GM19468 (cell line): ENCODE measurements around the gene XKR7.
"Not testable (repeated sequence)": the region's sequence is repeated elsewhere in the genome, so short reads cannot be mapped to it uniquely, and the experiment has no call there.

Source experiments
- ATAC-seq: cut with Tn5 transposase; IDR thresholded peaks from one replicate; pipeline ENCODE4 v1.9.1; 2021; ENCODE audit warnings: mild to moderate bottlenecking, moderate library complexity, moderate number of reproducible peaks; ENCODE audit not compliant: unreplicated experiment; ENCODE audit errors: extremely low read depth

XKR7 gene, protein sequence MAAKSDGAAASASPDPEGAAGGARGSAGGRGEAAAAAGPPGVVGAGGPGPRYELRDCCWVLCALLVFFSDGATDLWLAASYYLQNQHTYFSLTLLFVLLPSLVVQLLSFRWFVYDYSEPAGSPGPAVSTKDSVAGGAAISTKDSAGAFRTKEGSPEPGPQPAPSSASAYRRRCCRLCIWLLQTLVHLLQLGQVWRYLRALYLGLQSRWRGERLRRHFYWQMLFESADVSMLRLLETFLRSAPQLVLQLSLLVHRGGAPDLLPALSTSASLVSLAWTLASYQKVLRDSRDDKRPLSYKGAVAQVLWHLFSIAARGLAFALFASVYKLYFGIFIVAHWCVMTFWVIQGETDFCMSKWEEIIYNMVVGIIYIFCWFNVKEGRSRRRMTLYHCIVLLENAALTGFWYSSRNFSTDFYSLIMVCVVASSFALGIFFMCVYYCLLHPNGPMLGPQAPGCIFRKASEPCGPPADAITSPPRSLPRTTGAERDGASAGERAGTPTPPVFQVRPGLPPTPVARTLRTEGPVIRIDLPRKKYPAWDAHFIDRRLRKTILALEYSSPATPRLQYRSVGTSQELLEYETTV

DNA sequence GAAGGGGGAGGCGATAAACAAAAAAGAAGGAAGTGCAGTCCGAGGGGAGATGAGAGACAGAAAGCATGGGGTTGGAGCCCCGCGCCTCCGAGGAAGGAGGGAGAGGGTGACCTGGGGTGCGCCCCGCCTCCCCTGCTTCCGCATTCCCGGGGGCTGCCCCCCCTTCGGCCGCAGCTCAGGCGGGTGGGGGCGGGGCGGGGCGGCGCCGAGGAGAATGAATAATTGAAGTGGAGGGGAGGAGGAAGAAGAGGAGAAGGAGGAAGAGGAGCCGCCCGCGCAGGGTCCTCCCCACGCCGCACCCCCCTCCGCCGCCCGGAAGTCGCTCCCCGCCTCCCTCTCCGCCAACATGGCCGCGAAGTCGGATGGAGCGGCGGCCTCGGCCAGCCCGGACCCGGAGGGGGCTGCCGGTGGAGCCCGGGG is at the start of gene XKR7:
TSS of gene XKR7 (plus strand) at position 322 of the 420 bp plus-strand sequence. CDS start at position 347, 25 bp downstream.
- no peak for ATAC-seq

DNA sequence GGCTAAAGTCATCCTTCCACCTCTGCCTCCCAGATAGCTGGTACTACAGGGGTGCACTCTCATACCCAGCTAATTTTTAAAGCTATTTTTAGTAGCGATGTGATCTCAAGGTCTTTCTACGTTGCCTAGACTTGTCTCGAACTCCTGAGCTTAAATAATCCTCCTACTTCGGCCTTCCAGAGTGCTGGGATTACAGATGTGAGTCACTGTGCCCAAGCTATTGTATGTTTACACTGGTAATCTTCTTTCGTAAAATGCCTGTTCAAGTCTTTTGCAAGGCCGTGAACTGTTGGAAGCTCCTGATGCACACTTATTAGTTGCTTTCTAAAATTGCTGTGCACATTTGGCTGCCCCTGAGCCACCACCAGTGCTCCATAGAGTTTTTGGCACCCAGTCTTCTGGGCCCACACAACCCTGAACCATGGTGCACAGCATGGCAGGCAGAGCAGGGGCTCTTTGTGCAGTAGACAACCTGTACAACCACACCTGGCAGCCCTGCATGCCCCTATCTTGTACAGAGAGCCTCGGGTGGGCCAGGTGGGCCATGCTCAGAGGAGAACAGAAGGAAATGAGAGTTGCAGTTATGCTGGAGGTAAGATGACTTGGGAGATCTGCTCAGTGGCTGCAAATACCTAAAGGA is 49.4 kb upstream of the XKR7 start:
- no peak for ATAC-seq

DNA sequence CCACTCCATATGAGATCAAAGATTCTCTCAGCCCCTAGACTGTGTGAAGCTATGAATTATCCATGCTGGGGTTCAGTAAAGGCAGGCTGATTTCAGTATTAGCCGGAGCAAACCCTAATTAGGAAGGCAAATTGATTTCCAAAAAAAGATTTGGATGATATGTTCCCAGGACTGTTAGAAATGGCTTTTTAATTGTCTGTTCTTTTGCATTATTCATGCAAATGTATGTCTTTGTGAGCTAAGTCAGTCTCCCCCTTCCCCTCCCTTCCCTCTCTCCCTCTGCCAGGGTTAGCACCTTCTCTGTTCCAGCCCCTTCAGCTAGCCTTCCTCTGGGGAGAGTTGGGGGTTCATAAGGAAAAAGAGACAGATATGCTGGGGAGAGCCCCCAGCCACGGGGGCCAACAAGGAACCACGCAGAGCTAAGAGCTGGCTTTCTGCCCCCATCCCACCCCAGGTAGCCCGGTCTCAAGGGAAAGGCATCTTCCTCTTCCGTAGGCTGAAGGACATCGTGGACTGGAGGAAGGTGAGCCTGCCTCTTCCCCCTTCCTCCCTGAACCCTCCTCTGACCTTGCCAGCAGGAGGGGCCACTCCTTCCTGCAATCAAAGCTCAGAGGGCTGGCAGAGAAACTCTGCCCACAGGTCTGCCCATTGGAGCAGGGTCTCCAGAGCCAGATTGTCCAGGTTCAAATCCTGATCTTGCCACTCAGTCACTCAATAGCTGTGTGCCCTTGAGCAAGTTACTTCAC is 48.4 kb upstream of the XKR7 start:
- ATAC-seq: no peak

DNA sequence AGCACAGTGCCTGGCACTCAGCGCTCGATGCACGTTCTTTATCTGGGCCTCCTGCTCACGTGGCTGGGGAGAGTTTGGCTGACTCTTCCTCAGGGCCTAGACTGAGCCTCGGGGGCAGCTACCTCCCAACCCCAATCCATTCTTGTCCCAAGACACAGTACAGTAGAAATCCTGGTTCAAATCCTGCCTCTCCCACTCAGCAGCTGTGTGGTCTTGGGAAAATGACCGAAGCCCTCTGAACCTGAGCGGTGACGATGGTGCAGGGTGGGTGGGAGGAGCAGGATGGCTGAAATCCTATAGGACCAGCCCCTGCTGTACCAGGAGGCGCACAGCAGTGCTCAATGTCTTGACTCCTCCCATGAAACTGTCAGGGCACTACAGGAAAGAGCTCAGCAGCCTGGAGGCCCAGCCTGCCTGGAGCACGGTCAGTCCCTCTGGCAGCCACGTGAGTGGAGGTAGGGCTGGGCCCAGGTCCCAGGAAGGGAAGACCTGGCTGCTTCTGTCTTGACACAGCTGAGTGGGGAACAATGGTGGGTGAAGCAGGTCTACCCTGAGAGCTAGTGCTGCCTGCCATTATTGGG is 47.6 kb upstream of the XKR7 start:
- ATAC-seq: no peak

DNA sequence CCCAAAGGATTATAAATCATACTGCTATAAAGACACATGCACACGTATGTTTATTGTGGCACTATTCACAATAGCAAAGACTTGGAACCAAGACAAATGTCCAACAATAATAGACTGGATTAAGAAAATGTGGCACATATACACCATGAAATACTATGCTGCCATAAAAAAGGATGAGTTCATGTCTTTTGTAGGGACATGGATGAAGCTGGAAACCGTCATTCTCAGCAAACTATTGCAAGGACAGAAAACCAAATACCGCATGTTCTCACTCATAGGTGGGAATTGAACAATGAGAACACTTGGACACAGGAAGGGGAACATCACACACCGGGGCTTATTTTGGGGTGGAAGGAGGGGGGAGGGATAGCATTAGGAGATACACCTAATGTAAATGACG is 46.5 kb upstream of the XKR7 start:
- ATAC-seq: not testable (repeated sequence)

DNA sequence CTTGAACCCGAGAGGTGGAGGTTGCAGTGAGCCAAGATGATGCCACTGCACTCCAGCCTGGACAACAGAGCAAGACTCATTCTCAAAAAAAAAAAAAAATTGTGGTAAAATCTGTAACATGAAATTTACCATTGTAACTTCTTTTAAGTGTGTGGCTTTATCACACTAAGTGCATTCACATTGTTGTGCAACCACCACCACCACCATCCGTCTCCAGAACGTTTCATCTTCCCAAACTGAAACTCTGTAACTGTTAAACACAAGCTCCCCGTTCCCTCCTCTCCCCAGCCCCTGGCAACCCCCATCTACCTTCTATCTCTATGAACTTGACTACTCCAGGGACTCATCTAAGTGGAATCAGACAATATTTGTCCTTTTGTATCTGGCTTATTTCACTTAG is 45.8 kb upstream of the XKR7 start:
- ATAC-seq: no peak

DNA sequence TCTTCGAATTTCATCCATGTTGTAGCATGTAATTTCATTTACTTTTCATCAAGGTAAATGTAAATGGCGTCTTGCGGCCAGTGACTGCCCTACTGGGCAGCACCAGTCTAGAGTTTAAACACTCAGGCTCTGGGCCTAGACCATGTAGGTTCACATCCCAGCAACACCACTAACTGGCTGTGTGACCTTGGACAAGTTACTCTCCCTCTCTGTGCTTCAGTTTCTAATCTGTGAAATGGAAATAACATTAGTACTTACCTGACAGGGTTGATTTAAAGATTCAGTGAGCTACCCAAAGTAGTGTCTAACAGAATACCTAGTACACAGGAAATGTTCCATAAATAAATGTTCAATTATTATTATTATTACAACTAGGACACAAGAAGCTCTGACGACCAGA is 45.4 kb upstream of the XKR7 start:
- no peak for ATAC-seq

DNA sequence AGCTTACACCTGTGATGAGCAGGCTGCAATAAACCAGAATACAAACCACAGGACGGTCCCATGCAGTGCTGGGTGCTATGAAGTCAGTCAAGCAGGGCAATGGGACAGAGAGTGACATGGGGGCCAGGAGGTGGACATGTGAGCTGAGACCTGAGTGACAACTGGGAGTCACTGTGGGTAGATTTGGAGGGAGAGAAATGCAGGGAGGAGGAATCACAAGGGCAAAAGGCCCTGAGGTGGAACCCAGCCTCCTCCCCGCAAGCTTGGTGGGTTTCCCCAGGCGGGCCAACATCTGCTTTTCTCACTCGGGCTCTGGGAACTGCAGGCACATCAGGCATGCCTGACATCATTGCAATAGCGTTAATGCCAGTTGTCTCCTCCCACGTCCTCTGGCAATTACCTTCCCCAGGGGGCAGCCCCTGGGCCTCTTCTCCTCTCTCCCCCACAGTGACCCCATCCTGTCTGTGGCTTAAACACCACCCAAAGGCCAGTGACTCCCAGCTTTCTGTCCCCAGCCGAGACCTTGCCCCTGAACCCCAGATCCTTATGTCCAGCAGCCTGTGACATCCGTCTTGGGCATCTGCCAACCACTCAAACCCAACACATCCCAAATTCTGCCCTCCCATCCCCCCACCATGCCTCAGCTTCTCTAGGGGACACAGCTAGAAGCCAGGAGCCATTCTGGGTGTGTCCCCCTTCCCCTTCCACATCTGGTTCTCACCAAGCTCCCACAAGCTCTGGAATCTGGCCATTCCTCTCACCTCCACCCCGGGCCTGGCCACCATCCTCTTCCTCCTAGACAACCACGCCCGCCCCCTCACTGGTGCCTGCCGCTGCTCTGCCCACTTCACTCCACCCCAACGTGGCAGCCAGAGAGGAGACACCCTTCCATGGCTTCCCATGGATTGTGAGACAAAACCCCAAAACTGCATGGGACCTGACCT is 44.3 kb upstream of the XKR7 start:
- ATAC-seq: peak; percentile 46

DNA sequence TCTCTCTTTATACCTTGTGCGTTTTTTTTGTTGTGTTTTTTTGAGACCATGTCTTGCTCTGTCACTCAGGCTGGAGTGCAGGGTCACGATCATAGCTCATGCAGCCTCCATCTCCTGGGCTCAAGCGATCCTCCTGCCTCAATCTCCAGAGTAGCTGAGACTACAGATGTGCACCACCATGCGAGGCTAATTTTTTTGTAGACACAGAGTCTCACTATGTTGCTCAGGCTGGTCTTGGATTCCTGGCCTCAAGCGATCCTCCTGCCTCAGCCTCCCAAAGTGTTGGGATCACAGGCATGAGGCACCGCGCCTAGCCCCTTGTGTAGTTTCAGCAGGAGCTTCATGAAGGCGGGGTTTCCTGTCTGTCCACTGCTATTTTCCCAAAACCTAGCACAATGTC is 43.4 kb upstream of the XKR7 start:
- ATAC-seq: no peak

DNA sequence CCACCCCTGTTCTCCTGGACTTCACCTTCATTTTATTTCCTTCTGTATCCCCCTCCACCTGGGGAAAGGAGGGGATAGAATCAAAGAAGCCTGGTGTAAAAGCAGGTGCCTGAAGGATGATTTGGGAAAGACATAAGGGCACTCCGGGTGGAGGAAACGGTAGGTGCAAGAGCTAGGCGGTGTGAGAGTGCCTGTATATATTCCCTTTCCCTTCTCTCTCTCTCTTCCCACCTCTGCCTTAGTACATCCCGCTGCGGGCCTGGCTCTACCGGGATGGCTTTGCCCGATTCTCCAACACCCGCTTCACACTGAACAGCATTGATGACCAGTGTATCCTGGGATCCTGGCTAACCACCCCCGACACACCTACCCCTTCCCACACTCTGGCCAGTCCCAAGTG is 42.3 kb upstream of the XKR7 start:
- no peak for ATAC-seq

DNA sequence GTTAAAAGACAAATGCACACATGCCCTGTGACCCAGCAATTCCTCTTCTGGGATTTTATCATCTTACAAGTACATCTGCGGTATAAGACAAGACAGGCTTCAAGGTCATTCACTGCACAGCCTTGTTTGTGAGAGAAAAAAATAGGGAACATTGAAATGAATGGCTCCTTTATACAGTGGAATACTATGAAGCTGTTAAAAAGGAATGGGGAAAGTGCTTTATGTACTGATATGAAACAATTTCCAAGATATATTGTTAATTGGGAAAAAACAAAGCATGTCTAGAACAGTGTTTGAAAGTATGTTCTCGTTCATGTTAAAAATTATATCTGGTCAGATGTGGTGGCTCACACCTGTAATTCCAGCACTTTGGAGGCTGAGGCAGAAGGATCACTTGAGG is 41.5 kb upstream of the XKR7 start:
- no peak for ATAC-seq

DNA sequence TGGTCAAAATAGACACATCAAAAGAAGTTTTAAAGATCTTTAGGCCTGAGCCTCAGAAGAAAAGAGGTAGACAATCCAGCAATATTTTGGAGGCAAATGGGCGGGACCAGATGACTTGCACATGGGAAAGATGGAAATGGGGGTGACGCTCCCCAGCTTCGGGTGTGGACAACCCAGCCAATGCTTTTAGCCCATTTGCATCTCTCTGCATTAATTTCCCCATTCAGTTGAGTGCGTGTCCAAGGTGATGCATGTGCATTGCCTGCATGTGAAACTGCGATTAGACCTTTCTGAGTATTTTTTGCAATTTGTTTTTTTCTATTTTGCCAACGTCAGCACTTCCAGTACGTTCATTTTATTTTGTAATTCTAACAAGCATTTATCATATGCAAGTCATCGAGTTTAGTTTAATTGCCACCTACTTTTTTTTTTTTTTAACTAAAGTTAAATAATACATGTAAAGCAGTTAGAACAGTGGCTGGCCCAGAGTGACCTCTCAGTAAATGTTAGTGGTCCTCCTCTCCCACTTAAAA is 40.3 kb upstream of the XKR7 start:
- ATAC-seq: no peak

DNA sequence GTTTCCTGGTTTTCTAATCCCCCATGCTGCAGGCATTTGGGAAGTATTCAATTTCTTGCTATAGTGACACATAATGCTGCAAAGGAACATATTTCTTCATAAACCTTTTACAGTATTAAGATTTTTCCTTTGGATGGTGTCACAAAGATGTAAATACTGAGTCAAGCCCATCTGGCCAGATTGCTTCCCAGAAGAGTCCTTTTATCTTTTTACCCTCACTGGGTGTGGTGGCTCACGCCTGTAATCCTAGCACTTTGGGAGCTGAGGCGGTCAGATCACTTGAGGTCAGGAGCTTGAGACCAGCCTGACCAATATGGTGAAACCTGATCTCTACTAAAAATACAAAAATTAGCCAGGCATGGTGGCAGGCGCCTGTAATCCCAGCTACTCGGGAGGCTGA is 38.3 kb upstream of the XKR7 start:
- ATAC-seq: not testable (repeated sequence)

DNA sequence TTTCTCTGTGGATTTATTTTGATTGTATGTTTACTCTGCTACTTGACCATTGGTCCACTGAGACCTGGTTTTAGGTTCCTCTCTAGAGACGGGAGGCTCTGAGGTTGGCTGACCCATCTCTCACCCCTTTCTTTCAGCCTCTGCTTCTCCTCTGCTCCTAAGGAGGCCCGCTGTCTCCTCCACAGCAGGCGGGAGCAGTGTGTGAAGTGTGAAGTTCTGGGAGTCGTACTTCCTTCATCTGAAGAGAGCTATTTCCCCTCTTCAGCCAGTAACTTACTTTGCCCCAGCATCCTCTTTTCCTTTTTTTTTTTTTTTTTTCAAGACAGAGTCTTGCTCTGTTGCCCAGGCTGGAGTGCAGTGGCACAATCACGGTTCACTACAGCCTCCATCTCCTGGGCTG is 37.2 kb upstream of the XKR7 start:
- no peak for ATAC-seq

DNA sequence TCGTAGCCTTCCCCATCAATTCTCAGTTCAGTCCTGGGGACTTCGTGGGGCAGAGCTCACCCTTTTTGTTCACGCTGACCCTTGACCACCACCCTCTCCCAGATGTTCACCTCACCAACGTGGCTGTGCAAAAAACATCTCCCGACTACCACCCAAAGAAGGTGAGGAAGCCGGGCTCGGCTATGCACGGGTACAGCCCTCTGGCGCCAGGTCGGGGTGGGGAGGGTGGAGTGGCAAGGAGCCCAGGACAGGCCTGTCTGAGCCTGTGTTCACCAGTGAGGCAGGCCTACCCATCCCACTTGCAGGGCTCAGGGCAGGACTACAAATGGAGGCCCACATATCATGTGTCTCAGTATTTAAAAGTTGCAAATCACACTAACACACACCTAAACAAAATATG is 34.3 kb upstream of the XKR7 start:
- ATAC-seq: no peak

DNA sequence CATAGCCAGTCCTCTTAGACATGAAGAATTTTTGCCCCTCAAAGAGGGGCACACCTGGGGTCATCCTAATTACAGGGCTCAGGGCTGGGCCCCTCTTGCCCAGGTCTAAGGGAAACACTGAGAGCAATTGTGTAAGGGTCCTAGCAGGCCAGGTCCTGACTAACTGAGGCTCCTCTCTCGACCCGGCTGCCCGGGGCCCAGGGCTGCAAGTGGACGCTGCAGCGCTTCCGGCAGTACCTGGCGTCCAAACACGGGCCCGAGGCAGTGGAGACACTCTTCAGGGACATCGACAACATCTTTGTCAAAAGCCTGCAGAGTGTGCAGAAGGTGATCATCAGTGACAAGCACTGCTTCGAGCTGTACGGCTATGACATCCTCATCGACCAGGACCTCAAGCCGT is 33.5 kb upstream of the XKR7 start:
- ATAC-seq: no peak

DNA sequence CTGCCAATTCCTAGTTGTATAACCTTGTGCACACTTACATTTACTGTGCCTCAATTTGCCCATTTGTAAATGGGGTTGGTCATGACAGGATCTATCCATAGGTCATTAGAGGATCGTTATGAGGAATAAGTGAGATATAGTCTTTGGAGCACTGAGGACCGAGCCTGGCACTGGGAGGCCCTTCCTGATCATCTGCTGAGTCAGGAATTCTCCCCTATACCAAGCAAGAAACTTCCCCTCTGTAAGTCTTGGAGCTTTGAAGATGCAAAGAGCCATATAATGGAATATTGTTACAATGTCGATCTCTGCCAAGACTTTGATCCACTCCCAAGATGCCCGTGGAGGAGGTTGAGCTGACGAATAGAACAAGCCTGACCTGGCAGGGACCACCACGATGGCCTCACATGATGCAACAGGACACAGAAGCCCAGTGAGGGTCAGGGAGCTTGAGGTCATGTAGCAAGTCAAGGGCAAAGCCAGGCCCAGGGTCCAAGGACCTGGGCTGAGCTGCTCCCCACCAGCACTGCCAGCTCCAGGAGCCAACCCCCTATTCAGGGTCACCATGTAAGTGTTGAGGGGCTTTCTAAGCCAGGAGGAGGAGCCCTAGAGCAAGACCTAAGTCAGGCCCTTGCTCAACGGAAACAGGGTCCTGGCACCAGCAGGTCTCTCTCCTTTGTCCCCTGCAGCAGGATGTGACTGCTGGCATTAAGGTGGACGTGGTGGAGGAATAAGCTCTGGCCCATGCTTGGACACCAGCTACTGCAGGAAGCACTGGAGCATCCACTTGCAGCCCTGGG is 32.8 kb upstream of the XKR7 start:
- ATAC-seq: no peak

DNA sequence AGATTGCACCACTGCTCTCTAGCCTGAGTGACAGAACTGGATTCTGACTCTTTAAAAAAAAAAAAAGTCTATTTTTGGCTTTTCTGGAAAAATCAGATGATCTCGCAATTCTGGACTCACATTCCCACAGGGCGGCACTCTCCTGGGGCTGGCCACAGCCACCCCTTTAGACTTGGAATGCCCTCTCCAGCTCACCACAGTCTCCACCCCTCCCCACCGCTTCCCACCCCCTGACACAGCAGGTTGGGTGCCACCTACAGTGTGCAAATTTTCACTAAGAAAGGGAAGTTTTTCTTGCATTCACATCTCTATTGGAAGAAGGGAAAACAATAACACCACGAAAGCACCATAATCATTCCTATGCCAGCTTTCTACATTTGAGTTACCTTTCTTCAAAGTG is 31.5 kb upstream of the XKR7 start:
- no peak for ATAC-seq
